Esophagus muscularis mucosa (tissue), 4 donors: Measurements from ENCODE around the gene AOAH.

Experiments
- EP300 ChIP-seq: sonication (generic); formaldehyde crosslinking; IDR thresholded peaks from one replicate; pipeline ENCODE4 v1.6.1; 2017; ENCODE audit warnings: antibody characterized with exemption
- POLR2A ChIP-seq: fragments of 450-650 bp; IDR thresholded peaks from one replicate; pipeline ENCODE4 v1.6.1; 2017; ENCODE audit warnings: antibody characterized with exemption, moderate library complexity, mild to moderate bottlenecking, low read depth
- POLR2AphosphoS5 ChIP-seq, 2 donors: sonication (generic); formaldehyde crosslinking; IDR thresholded peaks; one replicate each; pipeline ENCODE4 v1.6.1; 2017; ENCODE audit warnings: antibody characterized with exemption in 2 of 2
- TF ChIP-seq, protein P1 (sequence below), 3 experiments: fragments of 200-600 bp in 2 of 3; fragments of 450-650 bp in 1 of 3; sonication (generic) in 2 of 3; IDR thresholded peaks; one replicate each; pipeline ENCODE4 v1.5.1; 2017 to 2019; ENCODE audit warnings: antibody characterized with exemption in 3 of 3, mild to moderate bottlenecking in 2 of 3, moderate library complexity in 1 of 3

- TF ChIP-seq, protein P1, sequence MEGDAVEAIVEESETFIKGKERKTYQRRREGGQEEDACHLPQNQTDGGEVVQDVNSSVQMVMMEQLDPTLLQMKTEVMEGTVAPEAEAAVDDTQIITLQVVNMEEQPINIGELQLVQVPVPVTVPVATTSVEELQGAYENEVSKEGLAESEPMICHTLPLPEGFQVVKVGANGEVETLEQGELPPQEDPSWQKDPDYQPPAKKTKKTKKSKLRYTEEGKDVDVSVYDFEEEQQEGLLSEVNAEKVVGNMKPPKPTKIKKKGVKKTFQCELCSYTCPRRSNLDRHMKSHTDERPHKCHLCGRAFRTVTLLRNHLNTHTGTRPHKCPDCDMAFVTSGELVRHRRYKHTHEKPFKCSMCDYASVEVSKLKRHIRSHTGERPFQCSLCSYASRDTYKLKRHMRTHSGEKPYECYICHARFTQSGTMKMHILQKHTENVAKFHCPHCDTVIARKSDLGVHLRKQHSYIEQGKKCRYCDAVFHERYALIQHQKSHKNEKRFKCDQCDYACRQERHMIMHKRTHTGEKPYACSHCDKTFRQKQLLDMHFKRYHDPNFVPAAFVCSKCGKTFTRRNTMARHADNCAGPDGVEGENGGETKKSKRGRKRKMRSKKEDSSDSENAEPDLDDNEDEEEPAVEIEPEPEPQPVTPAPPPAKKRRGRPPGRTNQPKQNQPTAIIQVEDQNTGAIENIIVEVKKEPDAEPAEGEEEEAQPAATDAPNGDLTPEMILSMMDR (IDR thresholded peaks at IDR 0.05), result no peak
- TF ChIP-seq POLR2AphosphoS5 (IDR thresholded peaks at IDR 0.05), result no peak
- no peak for TF ChIP-seq POLR2A
- TF ChIP-seq EP300, result no peak
Measured at GRCh38 chr7:36671432-36671829, 52.9 kb downstream of the AOAH start.
